GM20000 (cell line): ENCODE measurements around the gene TRIM8.

Experiments used
- DNase-seq: peaks from one replicate; pipeline ENCODE4 v3.0.0; 2012; ENCODE audit warnings: low spot score
- TF ChIP-seq, protein P1 (sequence below): IDR thresholded peaks from 2 replicates; pipeline ENCODE4 v1.5.1; 2012; ENCODE audit warnings: mild to moderate bottlenecking, control low read depth; ENCODE audit errors: extremely low read depth, missing control alignments

Gene TRIM8

DNA sequence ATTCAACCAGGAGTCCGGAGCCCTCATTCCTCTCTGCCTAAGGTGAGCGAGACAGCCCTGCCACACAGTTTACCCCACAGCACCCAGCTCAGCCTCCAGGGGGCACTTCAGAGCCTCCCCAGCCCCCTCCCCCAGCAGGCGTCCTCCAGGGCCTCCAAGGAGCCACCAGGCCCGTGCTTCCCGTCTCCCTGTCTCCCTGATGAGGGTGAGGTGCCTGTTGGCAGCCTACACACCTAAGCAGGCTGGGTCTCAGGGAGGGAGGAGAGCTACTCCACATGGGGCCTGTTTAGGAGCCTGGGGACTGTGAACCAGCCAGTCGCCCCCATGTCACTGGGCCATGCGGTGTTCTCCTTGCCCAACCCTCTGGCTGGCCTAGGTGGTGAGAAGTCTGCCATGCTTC lies 28.9 kb upstream of the TRIM8 start:
- TF ChIP-seq, protein P1, sequence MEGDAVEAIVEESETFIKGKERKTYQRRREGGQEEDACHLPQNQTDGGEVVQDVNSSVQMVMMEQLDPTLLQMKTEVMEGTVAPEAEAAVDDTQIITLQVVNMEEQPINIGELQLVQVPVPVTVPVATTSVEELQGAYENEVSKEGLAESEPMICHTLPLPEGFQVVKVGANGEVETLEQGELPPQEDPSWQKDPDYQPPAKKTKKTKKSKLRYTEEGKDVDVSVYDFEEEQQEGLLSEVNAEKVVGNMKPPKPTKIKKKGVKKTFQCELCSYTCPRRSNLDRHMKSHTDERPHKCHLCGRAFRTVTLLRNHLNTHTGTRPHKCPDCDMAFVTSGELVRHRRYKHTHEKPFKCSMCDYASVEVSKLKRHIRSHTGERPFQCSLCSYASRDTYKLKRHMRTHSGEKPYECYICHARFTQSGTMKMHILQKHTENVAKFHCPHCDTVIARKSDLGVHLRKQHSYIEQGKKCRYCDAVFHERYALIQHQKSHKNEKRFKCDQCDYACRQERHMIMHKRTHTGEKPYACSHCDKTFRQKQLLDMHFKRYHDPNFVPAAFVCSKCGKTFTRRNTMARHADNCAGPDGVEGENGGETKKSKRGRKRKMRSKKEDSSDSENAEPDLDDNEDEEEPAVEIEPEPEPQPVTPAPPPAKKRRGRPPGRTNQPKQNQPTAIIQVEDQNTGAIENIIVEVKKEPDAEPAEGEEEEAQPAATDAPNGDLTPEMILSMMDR, result no peak
- no peak for DNase-seq

GRCh38 chr10:102616066-102616770 lies 28.1 kb upstream of the TRIM8 start:
- DNase-seq, result peak; percentile 81
- TF ChIP-seq, protein P1, result no peak

GRCh38 chr10:102617041-102617440 lies 27.2 kb upstream of the TRIM8 start:
- DNase-seq, result no peak
- TF ChIP-seq, protein P1, result no peak

- TF ChIP-seq, protein P1, result no peak
Measured at GRCh38 chr10:102617816-102618215, 26.5 kb upstream of the TRIM8 start.

GRCh38 chr10:102619281-102619981 lies 24.8 kb upstream of the TRIM8 start:
- no peak for DNase-seq
- TF ChIP-seq, protein P1, result no peak

More at GRCh38 chr10:102617816-102618215, 26.5 kb upstream of the TRIM8 start:
- DNase-seq, result no peak

DNA sequence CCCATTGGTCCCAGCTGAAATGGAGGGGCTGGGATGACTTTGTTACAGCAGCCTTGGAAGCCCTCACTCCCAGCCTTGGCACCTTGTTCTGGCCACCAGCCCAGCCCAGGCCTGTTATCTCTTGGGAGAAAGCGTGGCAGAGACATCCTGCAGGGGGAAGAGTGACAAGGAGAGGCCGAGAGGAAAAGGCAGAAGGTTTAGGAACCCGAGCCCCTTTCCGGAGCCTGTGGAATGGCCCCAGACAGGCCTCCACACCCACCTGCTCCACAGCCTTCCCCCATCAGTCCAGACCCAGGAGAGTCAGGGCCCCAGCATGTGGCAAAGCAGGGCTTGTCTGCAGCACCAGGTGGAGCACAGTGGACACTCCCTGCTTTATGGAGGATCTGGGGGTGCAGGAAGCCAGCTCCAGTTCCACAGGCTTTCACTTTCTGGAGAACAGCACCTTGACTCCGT lies 24.1 kb upstream of the TRIM8 start:
- DNase-seq, result no peak
- TF ChIP-seq, protein P1, result no peak
